GM12878 (cell line): ENCODE results near the gene ATL3. TPM values are rescaled to one million over a fixed set of nuclear protein-coding genes. Genes with fewer than 3 reads are reported as not detected.
A peak's percentile ranks its signal among the peaks of the same experiment; 100 is the strongest.

Source experiments
- ATF7 ChIP-seq: fragments of 450-650 bp; IDR thresholded peaks from 2 replicates; pipeline ENCODE4 v1.6.1; 2016; ENCODE audit warnings: low read depth, mild to moderate bottlenecking
- BHLHE40 ChIP-seq, 2 experiments: fragments of 450-650 bp in 1 of 2; IDR thresholded peaks; 2 replicates each; pipeline ENCODE4 v1.6.1; 2011 to 2017; ENCODE audit warnings: low read depth in 2 of 2, borderline replicate concordance in 1 of 2, improper control_type of control experiment in 1 of 2, low read length in 1 of 2, mild to moderate bottlenecking in 1 of 2
- CBFB ChIP-seq: IDR thresholded peaks from 2 replicates; pipeline ENCODE4 v1.6.1; 2016; ENCODE audit warnings: antibody characterized with exemption, low read depth
- CHD1 ChIP-seq: IDR thresholded peaks from 2 replicates; pipeline ENCODE4 v1.6.1; 2012; ENCODE audit warnings: low read depth, low read length, improper control_type of control experiment
- EP300 ChIP-seq, 2 experiments: fragments of 150-350 bp in 1 of 2; IDR thresholded peaks; 2 replicates each; pipeline ENCODE4 v1.6.1; 2011 to 2012; ENCODE audit warnings: low read depth in 2 of 2, low read length in 2 of 2, borderline replicate concordance in 1 of 2, improper control_type of control experiment in 1 of 2, inconsistent platforms in 1 of 2; ENCODE audit not compliant: control insufficient read depth in 1 of 2
- IKZF1 ChIP-seq: fragments of 450-650 bp; conservative IDR thresholded peaks from 2 replicates; pipeline ENCODE4 v1.6.1; 2017; ENCODE audit warnings: antibody characterized with exemption, mild to moderate bottlenecking
- IKZF2 ChIP-seq, 2 experiments: fragments of 450-650 bp; IDR thresholded peaks; 2 replicates each; pipeline ENCODE4 v1.6.1; 2017; ENCODE audit warnings: mild to moderate bottlenecking in 2 of 2, moderate library complexity in 2 of 2
- LARP7 ChIP-seq: fragments of 450-650 bp; IDR thresholded peaks from 2 replicates; pipeline ENCODE4 v1.6.1; 2017; ENCODE audit warnings: mild to moderate bottlenecking
- MEF2A ChIP-seq: IDR thresholded peaks from 2 replicates; pipeline ENCODE4 v1.6.1; 2011; ENCODE audit warnings: low read depth, mild to moderate bottlenecking, low read length, moderate library complexity; ENCODE audit not compliant: insufficient read depth
- MTA2 ChIP-seq: fragments of 450-650 bp; IDR thresholded peaks from 2 replicates; pipeline ENCODE4 v1.6.1; 2016; ENCODE audit warnings: low read depth, mild to moderate bottlenecking, moderate library complexity
- NBN ChIP-seq: fragments of 450-650 bp; IDR thresholded peaks from 2 replicates; pipeline ENCODE4 v1.6.1; 2016
- NFYB ChIP-seq: IDR thresholded peaks from 2 replicates; pipeline ENCODE4 v1.6.1; 2011; ENCODE audit warnings: low read depth, mild to moderate bottlenecking, low read length, improper control_type of control experiment, moderate library complexity; ENCODE audit not compliant: insufficient read depth
- PAX5 ChIP-seq: IDR thresholded peaks from 2 replicates; pipeline ENCODE4 v1.6.1; 2011; ENCODE audit warnings: low read depth, low read length, borderline replicate concordance
- RAD21 ChIP-seq: IDR thresholded peaks from 2 replicates; pipeline ENCODE4 v1.6.1; 2011; ENCODE audit warnings: mild to moderate bottlenecking, low read depth, low read length, moderate library complexity; ENCODE audit not compliant: insufficient read depth
- RB1 ChIP-seq: fragments of 450-650 bp; formaldehyde crosslinking; IDR thresholded peaks from 2 replicates; pipeline ENCODE4 v1.6.1; 2017; ENCODE audit warnings: mild to moderate bottlenecking, borderline replicate concordance
- TCF12 ChIP-seq: IDR thresholded peaks from 2 replicates; pipeline ENCODE4 v1.6.1; 2011; ENCODE audit warnings: low read depth, mild to moderate bottlenecking, low read length
- YBX1 ChIP-seq: fragments of 450-650 bp; IDR thresholded peaks from 2 replicates; pipeline ENCODE4 v1.6.1; 2016; ENCODE audit warnings: antibody characterized with exemption
- ZNF24 ChIP-seq: fragments of 450-650 bp; IDR thresholded peaks from 2 replicates; pipeline ENCODE4 v1.6.1; 2017; ENCODE audit warnings: antibody characterized with exemption, mild to moderate bottlenecking
- polyA plus RNA-seq, 11 experiments: library from polyadenylated mRNA; depleted of rRNA in 4 of 11; unstranded in 6 of 11; stranded (reverse) in 5 of 11; fragments of >200 nt; fragmentation: Nextera tagmentation in 4 of 11; fragmentation: Illumina TruSeq in 1 of 11; extraction: Ambion mirVana in 4 of 11; extraction: Trizol in 1 of 11; gene quantifications; 1 replicate in 1 of 11; 2 replicates in 10 of 11; pipeline versions ENCODE4 v1.2.1 to v1.2.3, GENCODE V29; 2011 to 2016; ENCODE audit warnings: inconsistent platforms in 2 of 11, missing spikeins in 2 of 11, low read depth in 1 of 11
- total RNA-seq, 4 experiments: library from RNA; depleted of rRNA in 3 of 4; stranded (reverse); fragments of >200 nt in 3 of 4; fragmentation: Illumina TruSeq in 1 of 4; extraction: Trizol in 1 of 4; gene quantifications; 2 replicates each; pipeline versions ENCODE4 v1.2.1 to v1.2.3, GENCODE V29; 2013 to 2021
- TF ChIP-seq, protein P1 (sequence below): fragments of 450-650 bp; IDR thresholded peaks from 2 replicates; pipeline ENCODE4 v1.6.1; 2017; ENCODE audit warnings: low read depth, mild to moderate bottlenecking, moderate library complexity
- TF ChIP-seq, protein P2 (sequence below): fragments of 450-650 bp; formaldehyde crosslinking; IDR thresholded peaks from 2 replicates; pipeline ENCODE4 v1.4.0; 2020; ENCODE audit warnings: mild to moderate bottlenecking, moderate library complexity

Gene ATL3
- total and polyA plus RNA-seq, 10 of the 15 experiments (the other 5 are each of a cell fraction or from before 2014, with no cell fraction given) = 12.0 to 36.0 (median 21.5) TPM

DNA sequence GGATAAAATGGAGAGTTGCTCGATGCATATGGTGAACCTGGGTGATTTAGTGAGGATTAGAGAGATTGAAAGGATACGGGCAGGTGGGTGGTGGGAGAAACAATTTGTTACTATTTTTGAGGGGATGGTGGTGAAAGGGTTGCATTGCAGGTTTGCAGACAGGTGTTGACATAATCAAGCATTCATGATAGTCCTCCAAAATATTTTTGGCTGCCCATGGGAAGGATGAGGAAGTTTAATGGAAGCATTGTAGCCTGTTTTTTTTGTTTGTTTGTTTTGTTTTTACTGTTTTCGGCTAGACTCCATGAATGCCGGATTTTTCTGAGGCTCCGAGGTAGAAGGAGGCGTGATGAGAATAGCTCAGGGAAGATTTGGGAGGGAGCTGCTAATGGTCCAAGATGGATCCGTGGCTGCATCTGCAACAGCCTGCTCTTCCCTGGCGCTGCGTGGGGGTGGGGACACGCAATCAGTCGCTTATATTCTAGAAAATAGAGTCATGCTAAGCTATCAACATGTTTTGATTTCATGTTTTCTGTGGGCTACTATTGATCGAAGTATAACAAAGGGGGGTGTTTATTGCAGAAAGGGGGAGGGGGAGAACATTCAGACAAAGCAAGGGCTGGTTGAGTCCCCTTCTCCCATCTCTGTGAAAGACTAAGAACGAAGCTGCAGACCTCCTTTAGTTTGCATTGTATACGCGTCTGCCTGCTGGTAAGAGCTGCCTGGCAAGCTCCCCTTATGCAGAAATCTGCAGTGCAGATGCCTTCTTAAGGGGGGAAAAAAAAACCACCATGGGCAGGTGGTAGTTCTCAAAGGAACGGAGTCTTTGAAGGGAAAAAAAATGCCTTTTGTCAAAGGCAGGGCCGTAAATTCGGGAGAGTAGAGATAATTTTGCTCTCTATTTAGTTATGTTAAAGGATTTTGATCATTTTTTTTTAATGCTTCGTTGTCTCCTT lies 11.2 kb upstream of the ATL3 start (continued):
- no peak for TF ChIP-seq MEF2A
- TF ChIP-seq NBN = peak; percentile 7; the same call in 1 of the 2 replicates
- TF ChIP-seq YBX1 = no peak
- no peak for TF ChIP-seq RB1
- no peak for TF ChIP-seq ZNF24
- TF ChIP-seq PAX5 = 0 out of 2 replicates have a peak, but pooled peaks have one; percentile 2
- 0 out of 2 replicates have a peak, but pooled peaks have one; percentile 4 for TF ChIP-seq MTA2
- no peak for TF ChIP-seq CBFB
- TF ChIP-seq BHLHE40 (IDR thresholded peaks at IDR 0.05; ENCODE audit: borderline replicate concordance in 1 of 2, low read depth in 2 of 2, low read length in 1 of 2) = no peak
- TF ChIP-seq IKZF1 = no peak
- TF ChIP-seq, protein P1, sequence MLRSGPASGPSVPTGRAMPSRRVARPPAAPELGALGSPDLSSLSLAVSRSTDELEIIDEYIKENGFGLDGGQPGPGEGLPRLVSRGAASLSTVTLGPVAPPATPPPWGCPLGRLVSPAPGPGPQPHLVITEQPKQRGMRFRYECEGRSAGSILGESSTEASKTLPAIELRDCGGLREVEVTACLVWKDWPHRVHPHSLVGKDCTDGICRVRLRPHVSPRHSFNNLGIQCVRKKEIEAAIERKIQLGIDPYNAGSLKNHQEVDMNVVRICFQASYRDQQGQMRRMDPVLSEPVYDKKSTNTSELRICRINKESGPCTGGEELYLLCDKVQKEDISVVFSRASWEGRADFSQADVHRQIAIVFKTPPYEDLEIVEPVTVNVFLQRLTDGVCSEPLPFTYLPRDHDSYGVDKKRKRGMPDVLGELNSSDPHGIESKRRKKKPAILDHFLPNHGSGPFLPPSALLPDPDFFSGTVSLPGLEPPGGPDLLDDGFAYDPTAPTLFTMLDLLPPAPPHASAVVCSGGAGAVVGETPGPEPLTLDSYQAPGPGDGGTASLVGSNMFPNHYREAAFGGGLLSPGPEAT = 0 out of 2 replicates have a peak, but pooled peaks have one; percentile 7
- peak in 1 of 2 experiments; percentile 40; a peak in 1 of 4 replicates for TF ChIP-seq IKZF2 (IDR thresholded peaks at IDR 0.05)
- no peak for TF ChIP-seq CHD1
- TF ChIP-seq TCF12 = no peak
- TF ChIP-seq, protein P2, sequence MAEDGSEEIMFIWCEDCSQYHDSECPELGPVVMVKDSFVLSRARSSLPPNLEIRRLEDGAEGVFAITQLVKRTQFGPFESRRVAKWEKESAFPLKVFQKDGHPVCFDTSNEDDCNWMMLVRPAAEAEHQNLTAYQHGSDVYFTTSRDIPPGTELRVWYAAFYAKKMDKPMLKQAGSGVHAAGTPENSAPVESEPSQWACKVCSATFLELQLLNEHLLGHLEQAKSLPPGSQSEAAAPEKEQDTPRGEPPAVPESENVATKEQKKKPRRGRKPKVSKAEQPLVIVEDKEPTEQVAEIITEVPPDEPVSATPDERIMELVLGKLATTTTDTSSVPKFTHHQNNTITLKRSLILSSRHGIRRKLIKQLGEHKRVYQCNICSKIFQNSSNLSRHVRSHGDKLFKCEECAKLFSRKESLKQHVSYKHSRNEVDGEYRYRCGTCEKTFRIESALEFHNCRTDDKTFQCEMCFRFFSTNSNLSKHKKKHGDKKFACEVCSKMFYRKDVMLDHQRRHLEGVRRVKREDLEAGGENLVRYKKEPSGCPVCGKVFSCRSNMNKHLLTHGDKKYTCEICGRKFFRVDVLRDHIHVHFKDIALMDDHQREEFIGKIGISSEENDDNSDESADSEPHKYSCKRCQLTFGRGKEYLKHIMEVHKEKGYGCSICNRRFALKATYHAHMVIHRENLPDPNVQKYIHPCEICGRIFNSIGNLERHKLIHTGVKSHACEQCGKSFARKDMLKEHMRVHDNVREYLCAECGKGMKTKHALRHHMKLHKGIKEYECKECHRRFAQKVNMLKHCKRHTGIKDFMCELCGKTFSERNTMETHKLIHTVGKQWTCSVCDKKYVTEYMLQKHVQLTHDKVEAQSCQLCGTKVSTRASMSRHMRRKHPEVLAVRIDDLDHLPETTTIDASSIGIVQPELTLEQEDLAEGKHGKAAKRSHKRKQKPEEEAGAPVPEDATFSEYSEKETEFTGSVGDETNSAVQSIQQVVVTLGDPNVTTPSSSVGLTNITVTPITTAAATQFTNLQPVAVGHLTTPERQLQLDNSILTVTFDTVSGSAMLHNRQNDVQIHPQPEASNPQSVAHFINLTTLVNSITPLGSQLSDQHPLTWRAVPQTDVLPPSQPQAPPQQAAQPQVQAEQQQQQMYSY = no peak
- TF ChIP-seq ATF7 = no peak
- TF ChIP-seq EP300 (IDR thresholded peaks at IDR 0.05; ENCODE audit: borderline replicate concordance in 1 of 2, control insufficient read depth in 1 of 2, low read depth in 2 of 2, low read length in 2 of 2) = no peak
- TF ChIP-seq LARP7 = no peak
- TF ChIP-seq NFYB = no peak
- no peak for TF ChIP-seq RAD21
